22Rv1 (cell line): ENCODE measurements around the gene CA10.

Experiments used
- ZFX ChIP-seq: fragments of 450-650 bp; IDR thresholded peaks from 2 replicates; pipeline ENCODE4 v1.6.1; 2017; ENCODE audit warnings: antibody characterized with exemption, borderline replicate concordance
- TF ChIP-seq, protein P1 (sequence below): fragments of 450-650 bp; IDR thresholded peaks from 2 replicates; pipeline ENCODE4 v1.5.1; 2017; ENCODE audit warnings: mild to moderate bottlenecking

DNA sequence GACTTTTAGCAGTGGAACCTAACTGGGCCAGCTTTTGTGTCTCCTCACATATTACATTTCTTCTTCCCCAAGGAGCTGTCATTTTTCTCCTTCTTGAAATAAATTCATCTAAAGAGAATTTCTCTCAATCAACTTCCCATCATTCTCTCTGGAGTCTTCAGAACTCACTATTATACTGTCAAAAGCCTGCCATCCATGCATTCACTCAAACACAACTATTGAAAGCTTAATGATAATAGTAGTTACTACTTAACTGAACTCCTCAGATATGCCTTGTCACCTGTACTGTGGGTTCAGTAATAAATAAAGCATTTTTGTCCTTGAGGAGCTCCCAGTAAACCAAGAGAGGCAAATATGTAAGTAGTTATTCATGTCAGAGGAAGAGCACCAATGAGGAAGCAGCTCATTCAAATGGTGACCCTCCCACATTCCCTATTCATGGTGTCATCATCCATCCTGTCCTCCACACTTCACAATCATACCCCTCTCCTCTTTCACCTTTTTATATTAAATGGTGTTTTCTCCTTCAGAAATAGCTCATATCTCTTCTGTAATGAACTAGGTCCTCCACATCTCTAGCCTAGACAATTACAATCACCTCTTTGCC, 162.6 kb downstream of the CA10 start:
- TF ChIP-seq, protein P1, sequence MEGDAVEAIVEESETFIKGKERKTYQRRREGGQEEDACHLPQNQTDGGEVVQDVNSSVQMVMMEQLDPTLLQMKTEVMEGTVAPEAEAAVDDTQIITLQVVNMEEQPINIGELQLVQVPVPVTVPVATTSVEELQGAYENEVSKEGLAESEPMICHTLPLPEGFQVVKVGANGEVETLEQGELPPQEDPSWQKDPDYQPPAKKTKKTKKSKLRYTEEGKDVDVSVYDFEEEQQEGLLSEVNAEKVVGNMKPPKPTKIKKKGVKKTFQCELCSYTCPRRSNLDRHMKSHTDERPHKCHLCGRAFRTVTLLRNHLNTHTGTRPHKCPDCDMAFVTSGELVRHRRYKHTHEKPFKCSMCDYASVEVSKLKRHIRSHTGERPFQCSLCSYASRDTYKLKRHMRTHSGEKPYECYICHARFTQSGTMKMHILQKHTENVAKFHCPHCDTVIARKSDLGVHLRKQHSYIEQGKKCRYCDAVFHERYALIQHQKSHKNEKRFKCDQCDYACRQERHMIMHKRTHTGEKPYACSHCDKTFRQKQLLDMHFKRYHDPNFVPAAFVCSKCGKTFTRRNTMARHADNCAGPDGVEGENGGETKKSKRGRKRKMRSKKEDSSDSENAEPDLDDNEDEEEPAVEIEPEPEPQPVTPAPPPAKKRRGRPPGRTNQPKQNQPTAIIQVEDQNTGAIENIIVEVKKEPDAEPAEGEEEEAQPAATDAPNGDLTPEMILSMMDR, result no peak
- no peak for TF ChIP-seq ZFX
